Ovary (tissue), 9 donors: Measurements from ENCODE around the gene SAMD9. TPM values are rescaled to one million over a fixed set of nuclear protein-coding genes. Genes with fewer than 3 reads are reported as not detected.
"Not testable (repeated sequence)": the region's sequence is repeated elsewhere in the genome, so short reads cannot be mapped to it uniquely, and the experiment has no call there.

Source experiments
- DNase-seq, 5 donors: peaks; one replicate each; pipeline ENCODE4 v3.0.0-alpha.2; 2019 to 2020
- H3K27ac ChIP-seq, 2 donors: fragments of 200-600 bp; one replicate each; pipeline versions ENCODE4 v1.5.1 to v1.8.0; 2019 to 2022
- H3K27me3 ChIP-seq: fragments of 200-600 bp; one replicate; pipeline ENCODE4 v1.8.0; 2022
- H3K36me3 ChIP-seq: fragments of 200-600 bp; sonication (generic); one replicate; pipeline ENCODE4 v1.5.1; 2019
- H3K4me1 ChIP-seq: one replicate; pipeline ENCODE4 v1.8.1; 2013; ENCODE audit warnings: mild to moderate bottlenecking, moderate library complexity; ENCODE audit not compliant: insufficient read depth
- H3K4me3 ChIP-seq: fragments of 200-600 bp; sonication (generic); one replicate; pipeline ENCODE4 v1.5.1; 2017
- H3K9me3 ChIP-seq, 2 donors: fragments of 200-600 bp in 1 of 2; sonication (generic) in 1 of 2; one replicate each; pipeline versions ENCODE4 v1.5.1 to v1.8.1; 2013 to 2019; ENCODE audit warnings: mild to moderate bottlenecking in 1 of 2, moderate library complexity in 1 of 2
- EP300 ChIP-seq: sonication (generic); formaldehyde crosslinking; IDR thresholded peaks from one replicate; pipeline ENCODE4 v1.6.1; 2017; ENCODE audit warnings: antibody characterized with exemption
- POLR2A ChIP-seq: fragments of 450-650 bp; IDR thresholded peaks from one replicate; pipeline ENCODE4 v1.6.1; 2017; ENCODE audit warnings: antibody characterized with exemption, mild to moderate bottlenecking, moderate library complexity
- WGBS, 3 donors: extraction: QIAGEN DNeasy Blood & Tissue Kit in 1 of 3; methylation state at CpG; one replicate each; pipeline versions ENCODE4 v1.1.5 to v1.1.7; 2013 to 2017; 5-methylcytosine and 5-hydroxymethylcytosine counted together
- intact Hi-C, 4 donors: fragments of 100-400 bp; cut with DNase I; formaldehyde crosslinking; loops; one replicate each; pipeline versions ENCODE4 v1.11.0 to v1.15.1; 2022 to 2023
- polyA plus RNA-seq, 2 donors: library from polyadenylated mRNA; stranded (reverse); fragments of 200-250 nt in 1 of 2; fragments of 350-450 nt in 1 of 2; fragmentation: Illumina TruSeq in 1 of 2; extraction: RNeasy Lipid Tissue Mini Kit (QIAGEN cat#74804) in 1 of 2; gene quantifications; one replicate each; pipeline ENCODE4 v1.2.3, GENCODE V29; 2013 to 2014
- total RNA-seq, 7 donors: library from RNA; depleted of rRNA in 2 of 7; stranded (reverse); fragments of >200 nt in 2 of 7; fragmentation: NEBNext Ultra II Directional in 3 of 7; extraction: Animal tissue kit (Norgen Biotek cat#: 25700) in 3 of 7; gene quantifications; one replicate each; pipeline versions ENCODE4 v1.1.0 to v1.2.4, GENCODE V29; 2016 to 2023
- TF ChIP-seq, protein P1 (sequence below), 3 donors: fragments of 450-650 bp in 2 of 3; fragments of 200-600 bp in 1 of 3; IDR thresholded peaks; one replicate each; pipeline versions ENCODE4 v1.5.1 to v1.8.0; 2016 to 2022; ENCODE audit warnings: antibody characterized with exemption in 3 of 3, mild to moderate bottlenecking in 1 of 3
- donor health status: DM: no; HTN: no; CAD: no; lungs with moderate emphysema.
- donor health status: DM: no; HTN: no; CAD: no.
- donor health status: Bipolar disorder and iron deficiency.
- donor health status: DM: yes; HTN: yes; CAD: no.
- donor health status: DM: no; HTN: no; CAD: no.
- donor health status: DM: yes; HTN: yes; CAD: no.

The SAMD9 gene
- total and polyA plus RNA-seq, 9 donors, result 3.3 to 10.3 (median 9.0) TPM

DNA sequence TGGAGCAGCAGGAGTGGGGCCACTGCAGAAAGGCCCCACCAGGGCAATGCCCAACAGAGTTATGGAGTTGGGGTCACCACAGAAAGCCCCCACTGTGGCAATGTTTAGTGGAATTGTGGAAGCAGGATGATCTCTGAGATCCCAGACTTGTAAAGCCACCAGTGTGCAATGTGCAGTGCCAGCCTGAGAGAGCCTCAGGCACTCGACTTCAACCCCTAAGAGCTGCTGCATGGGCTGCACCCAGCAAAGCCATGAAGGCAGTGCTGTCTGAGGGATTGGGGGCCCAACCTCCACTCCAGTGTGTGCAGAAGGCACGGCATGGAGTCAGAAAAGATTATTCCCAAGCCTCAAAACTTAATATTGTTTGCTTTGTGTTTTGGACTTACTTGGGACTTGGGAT is 20.4 kb downstream of the SAMD9 start:
- TF ChIP-seq POLR2A, result no peak
- peaks cover under 1 to 7% of the 10 kb centered on the region in 2 donors for H3K9me3 ChIP-seq
- no peak overlapping the region for H3K27ac ChIP-seq
- no peaks in the 10 kb centered on the region for H3K27me3 ChIP-seq
- H3K4me1 ChIP-seq, result no peaks in the 10 kb centered on the region
- DNase-seq, result no peak
- WGBS, 3 donors, result 74 to 82% (median 78%) methylated on average over 2 of the region's 2 CpGs
- H3K4me3 ChIP-seq, result no peak overlapping the region
- no peaks in the 10 kb centered on the region for H3K36me3 ChIP-seq
- intact Hi-C loops, result no loop called here

DNA sequence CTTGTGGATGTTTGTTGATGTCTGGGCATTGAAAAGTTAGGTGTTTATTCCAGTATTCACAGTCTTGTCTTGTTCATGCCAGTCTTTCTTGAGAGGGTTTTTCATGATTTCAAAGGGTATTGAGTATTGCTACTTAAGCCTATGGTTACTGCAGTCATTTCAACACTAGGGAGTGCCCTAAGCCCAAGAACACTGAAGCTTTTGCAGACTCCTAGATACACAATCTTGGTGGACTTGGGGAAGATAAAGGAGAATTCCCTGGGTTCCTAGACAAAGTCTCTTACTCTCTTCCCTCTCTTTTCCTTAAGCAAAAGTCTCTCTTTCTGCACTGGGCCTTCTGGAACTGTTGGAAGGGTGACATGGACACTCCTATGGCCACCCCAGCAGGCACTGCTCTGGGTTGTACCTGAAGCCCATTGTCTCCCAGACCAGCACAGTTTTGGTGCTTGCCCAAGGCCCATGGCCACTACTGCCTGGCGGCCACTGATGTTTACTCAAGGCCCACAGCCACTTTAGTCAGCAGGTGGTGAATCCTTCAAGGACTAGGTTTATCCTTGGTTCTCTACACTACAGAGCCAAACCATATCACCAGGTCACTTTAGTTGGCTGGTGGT is 24.9 kb downstream of the SAMD9 start:
- H3K36me3 ChIP-seq, result no peaks in the 10 kb centered on the region
- DNase-seq, result no peak
- H3K9me3 ChIP-seq, result no peaks in the 10 kb centered on the region
- no peaks in the 10 kb centered on the region for H3K4me1 ChIP-seq
- TF ChIP-seq, protein P1, sequence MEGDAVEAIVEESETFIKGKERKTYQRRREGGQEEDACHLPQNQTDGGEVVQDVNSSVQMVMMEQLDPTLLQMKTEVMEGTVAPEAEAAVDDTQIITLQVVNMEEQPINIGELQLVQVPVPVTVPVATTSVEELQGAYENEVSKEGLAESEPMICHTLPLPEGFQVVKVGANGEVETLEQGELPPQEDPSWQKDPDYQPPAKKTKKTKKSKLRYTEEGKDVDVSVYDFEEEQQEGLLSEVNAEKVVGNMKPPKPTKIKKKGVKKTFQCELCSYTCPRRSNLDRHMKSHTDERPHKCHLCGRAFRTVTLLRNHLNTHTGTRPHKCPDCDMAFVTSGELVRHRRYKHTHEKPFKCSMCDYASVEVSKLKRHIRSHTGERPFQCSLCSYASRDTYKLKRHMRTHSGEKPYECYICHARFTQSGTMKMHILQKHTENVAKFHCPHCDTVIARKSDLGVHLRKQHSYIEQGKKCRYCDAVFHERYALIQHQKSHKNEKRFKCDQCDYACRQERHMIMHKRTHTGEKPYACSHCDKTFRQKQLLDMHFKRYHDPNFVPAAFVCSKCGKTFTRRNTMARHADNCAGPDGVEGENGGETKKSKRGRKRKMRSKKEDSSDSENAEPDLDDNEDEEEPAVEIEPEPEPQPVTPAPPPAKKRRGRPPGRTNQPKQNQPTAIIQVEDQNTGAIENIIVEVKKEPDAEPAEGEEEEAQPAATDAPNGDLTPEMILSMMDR (IDR thresholded peaks at IDR 0.05), result no peak
- no peak for TF ChIP-seq EP300
- no peak for TF ChIP-seq POLR2A
- H3K27me3 ChIP-seq, result no peaks in the 10 kb centered on the region
- no peak overlapping the region for H3K4me3 ChIP-seq
- intact Hi-C loops, result no loop called here
- WGBS, 3 donors, result 84 to 100% (median 100%) methylated on average over 1 of the region's 1 CpG
- H3K27ac ChIP-seq, result no peak overlapping the region

DNA sequence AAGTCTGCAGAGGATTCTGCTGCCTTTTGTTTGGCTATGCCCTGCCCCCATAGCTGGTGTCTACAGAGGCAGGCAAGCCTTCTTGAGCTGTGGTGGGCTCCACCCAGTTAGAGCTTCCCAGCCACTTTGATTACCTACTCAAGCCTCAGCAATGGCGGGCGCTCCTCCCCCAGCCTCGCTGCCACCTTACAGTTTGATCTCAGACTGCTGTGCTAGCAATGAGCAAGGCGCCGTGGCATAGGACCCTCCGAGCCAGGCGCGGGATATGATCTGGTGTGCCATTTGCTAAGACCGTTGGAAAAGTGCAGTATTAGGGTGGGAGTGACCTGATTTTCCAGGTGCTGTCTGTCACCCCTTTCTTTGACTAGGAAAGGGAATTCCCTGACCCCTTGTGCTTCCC is 44.4 kb downstream of the SAMD9 start:
- H3K4me1 ChIP-seq, H3K36me3 ChIP-seq, H3K9me3 ChIP-seq, H3K27ac ChIP-seq, DNase-seq, H3K27me3 ChIP-seq, intact Hi-C loops, H3K4me3 ChIP-seq: not testable (repeated sequence)
- WGBS, 3 donors, result 92 to 94% (median 93%) methylated on average over 9 of the region's 9 CpGs

DNA sequence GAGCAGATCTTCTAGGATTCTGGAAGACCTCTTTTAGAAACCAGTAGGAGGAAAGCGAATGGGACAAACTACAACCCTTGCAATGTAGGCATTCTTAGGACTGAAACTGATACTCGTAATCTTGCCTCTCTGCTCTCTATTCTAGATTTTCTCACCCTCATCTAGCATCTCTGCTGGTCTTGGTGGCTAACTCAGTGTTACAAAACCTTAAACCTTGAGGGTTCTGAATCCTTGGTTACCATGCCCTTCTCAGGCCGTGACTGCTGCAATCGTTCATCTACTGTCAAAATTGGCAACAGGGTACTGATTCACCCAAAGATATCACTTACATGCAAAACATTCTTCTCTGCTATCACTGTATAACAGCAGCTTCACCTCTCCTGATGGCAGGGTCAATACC is 55.2 kb downstream of the SAMD9 start:
- Histone ChIP-seq H3K27ac (no peak overlapping the region), H3K27me3 (no peaks in the 10 kb centered on the region), H3K4me1 (no peaks in the 10 kb centered on the region), H3K4me3 (no peak overlapping the region), H3K9me3 (no peaks in the 10 kb centered on the region), H3K36me3 (no peaks in the 10 kb centered on the region)
- intact Hi-C loops, result no loop called here
- TF ChIP-seq EP300, result no peak
- TF ChIP-seq, protein P1 (IDR thresholded peaks at IDR 0.05), result no peak
- DNase-seq, result no peak
- 68 to 78% (median 76%) methylated on average over 4 of the region's 4 CpGs for WGBS, 3 donors

DNA sequence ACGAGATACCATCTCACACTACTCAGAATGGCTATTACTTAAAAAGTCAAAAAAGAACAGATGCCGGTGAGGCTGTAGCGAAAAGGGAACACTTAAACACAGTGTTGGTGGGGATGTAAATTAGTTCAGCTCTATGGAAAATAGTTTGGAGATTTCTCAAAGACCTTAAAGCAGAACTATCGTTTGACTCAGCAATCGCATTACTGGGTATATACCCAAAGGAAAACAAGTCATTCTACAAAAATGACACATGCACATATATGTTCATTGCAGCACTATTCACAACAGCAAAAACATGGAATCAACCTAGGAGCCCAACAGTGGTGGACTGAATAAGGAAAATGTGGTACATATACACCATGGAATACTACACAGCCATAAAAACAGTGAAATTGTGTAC is 56.9 kb downstream of the SAMD9 start:
- 85 to 91% (median 86%) methylated on average over 5 of the region's 5 CpGs for WGBS, 3 donors

More for the DNA sequence above, 56.9 kb downstream of the SAMD9 start:
- H3K4me3 ChIP-seq, result no peak overlapping the region
- no peak overlapping the region for H3K27ac ChIP-seq
- H3K4me1 ChIP-seq, result no peaks in the 10 kb centered on the region
- H3K36me3 ChIP-seq, result no peaks in the 10 kb centered on the region
- TF ChIP-seq, protein P1 (IDR thresholded peaks at IDR 0.05), result no peak
- TF ChIP-seq EP300 (no peak), POLR2A (no peak)
- no peaks in the 10 kb centered on the region for H3K27me3 ChIP-seq
- no peaks in the 10 kb centered on the region for H3K9me3 ChIP-seq
- no peak for DNase-seq
- intact Hi-C loops, result no loop called here
